ENCODE measurements around the gene LAMA5.

The LAMA5 gene

DNA sequence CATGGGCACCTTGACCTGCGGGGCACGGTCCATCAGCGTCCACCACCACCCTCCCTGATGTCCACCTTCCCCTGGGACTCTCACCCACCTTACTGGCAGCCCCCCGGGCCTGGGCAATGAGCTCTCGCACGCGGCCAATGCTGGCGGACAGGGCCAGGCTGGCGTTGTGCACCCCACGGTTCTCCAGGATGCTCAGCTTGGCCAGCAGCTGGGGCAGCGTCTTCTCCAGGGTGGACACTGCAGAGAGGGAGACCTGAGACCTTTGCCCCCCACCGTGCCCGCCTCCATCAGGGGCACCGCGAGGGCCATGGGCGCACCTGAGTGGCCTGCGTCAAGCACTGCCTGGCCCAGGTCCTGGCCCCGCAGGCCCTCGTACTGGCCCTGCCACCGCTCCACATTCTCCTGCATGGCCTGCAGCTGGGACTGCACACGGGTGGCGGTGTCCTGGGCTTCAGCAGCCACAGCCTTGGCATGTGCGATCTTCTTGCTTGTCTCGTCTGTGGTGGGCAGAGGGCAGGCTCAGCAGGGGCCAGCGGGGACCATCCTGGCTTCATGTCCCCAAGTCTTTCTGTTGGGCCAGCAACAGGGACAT, 52.3 kb downstream of the LAMA5 start:
- no peak overlapping the region for H3K4me3 Mint-ChIP-seq
- H3K9me3 Mint-ChIP-seq: peaks cover 4% of the 10 kb centered on the region
- no peak overlapping the region for H3K27ac Mint-ChIP-seq
- peaks cover 15% of the 10 kb centered on the region for H3K36me3 Mint-ChIP-seq (ENCODE audit: low read depth)
- no peaks in the 10 kb centered on the region for H3K4me1 Mint-ChIP-seq
- H3K27me3 Mint-ChIP-seq (ENCODE audit: low read depth, poor library complexity): no peaks in the 10 kb centered on the region
- no peak for DNase-seq
- TF ChIP-seq, protein P1, sequence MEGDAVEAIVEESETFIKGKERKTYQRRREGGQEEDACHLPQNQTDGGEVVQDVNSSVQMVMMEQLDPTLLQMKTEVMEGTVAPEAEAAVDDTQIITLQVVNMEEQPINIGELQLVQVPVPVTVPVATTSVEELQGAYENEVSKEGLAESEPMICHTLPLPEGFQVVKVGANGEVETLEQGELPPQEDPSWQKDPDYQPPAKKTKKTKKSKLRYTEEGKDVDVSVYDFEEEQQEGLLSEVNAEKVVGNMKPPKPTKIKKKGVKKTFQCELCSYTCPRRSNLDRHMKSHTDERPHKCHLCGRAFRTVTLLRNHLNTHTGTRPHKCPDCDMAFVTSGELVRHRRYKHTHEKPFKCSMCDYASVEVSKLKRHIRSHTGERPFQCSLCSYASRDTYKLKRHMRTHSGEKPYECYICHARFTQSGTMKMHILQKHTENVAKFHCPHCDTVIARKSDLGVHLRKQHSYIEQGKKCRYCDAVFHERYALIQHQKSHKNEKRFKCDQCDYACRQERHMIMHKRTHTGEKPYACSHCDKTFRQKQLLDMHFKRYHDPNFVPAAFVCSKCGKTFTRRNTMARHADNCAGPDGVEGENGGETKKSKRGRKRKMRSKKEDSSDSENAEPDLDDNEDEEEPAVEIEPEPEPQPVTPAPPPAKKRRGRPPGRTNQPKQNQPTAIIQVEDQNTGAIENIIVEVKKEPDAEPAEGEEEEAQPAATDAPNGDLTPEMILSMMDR (IDR thresholded peaks at IDR 0.05): no peak

DNA sequence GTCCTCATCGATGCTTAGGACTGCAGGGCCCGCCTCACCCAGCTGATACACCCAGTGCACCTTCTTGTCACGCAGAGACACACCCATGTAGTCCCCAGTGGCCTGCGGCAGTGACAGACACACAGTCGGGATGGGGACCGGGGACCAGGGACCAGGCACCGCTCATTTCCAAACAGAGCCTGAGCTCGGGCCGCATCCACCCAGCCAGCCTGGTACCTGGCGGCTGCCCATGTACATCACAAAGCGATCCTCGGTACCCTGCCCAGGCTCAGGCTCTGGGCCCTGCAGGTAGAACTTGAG, 52.8 kb downstream of the LAMA5 start:
- TF ChIP-seq, protein P1 (IDR thresholded peaks at IDR 0.05): no peak
- no peaks in the 10 kb centered on the region for H3K27me3 Mint-ChIP-seq (ENCODE audit: low read depth, poor library complexity)
- peaks cover 9% of the 10 kb centered on the region for H3K36me3 Mint-ChIP-seq (ENCODE audit: low read depth)
- no peak overlapping the region for H3K4me3 Mint-ChIP-seq
- no peak for DNase-seq
- H3K9me3 Mint-ChIP-seq: peaks cover 3% of the 10 kb centered on the region
- no peak overlapping the region for H3K27ac Mint-ChIP-seq
- no peaks in the 10 kb centered on the region for H3K4me1 Mint-ChIP-seq

DNA sequence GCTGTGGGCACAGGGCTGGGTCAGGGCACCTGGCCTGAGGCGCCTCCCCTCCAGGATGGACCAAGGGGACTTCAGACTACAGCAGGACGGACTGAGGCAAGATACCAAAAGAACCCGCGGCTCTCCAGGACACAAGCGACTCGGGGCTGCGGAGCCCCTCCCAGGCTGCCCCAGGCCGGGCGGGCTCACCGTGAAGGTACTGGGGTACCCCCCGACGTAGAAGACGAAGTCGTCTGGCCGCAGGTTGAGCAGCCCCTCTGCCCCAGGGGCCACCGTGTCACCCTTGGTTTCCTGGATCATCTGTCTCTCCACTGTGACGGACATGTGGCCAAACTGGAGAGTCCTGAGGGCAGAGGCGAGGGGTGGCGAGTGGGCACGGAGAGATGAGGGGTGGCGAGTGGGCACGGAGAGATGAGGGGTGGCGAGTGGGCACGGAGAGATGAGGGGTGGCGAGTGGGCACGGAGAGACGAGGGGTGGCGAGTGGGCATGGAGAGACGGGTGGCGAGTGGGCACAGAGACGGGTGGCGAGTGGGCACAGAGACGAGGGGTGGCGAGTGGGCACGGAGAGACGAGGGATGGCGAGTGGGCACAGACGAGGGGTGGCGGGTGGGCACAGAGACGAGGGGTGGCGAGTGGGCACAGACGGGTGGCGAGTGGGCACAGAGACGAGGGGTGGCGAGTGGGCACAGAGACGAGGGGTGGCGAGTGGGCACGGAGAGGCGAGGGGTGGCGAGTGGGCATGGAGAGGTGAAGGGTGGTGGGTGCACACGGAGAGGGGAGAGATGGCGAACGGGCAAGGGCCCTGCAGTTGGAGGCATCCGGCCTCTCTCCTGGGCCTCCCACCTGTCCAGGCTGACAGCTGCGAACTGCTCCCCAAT, 53.4 kb downstream of the LAMA5 start:
- no peak for DNase-seq
- H3K36me3 Mint-ChIP-seq (ENCODE audit: low read depth): peaks cover 6% of the 10 kb centered on the region
- H3K9me3 Mint-ChIP-seq: no peaks in the 10 kb centered on the region
- TF ChIP-seq, protein P1 (IDR thresholded peaks at IDR 0.05): no peak
- H3K4me3 Mint-ChIP-seq: no peak overlapping the region
- H3K27ac Mint-ChIP-seq: no peak overlapping the region
- no peaks in the 10 kb centered on the region for H3K4me1 Mint-ChIP-seq
- H3K27me3 Mint-ChIP-seq (ENCODE audit: low read depth, poor library complexity): no peaks in the 10 kb centered on the region

DNA sequence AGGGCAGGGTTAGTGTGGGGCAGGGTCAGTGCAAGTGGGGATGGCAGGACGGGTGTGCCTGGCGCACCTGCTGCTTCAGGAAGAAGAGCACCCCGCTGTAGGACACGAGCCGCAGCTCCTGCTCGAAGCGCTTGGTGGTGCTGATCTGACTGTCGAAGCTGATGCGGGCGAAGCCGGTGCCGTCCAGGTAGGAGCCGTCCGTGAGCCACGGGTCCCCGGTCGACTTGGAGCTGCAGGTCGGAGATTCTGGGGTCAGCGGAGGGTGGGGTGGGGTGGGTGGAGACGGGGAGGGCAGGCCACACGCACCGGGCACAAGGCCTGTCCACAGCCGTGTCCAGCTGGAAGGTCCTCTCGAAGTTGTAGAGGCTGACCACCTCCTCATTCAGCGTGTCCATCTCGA, 54.1 kb downstream of the LAMA5 start:
- H3K9me3 Mint-ChIP-seq: no peaks in the 10 kb centered on the region
- TF ChIP-seq, protein P1 (IDR thresholded peaks at IDR 0.05): no peak
- no peak overlapping the region for H3K27ac Mint-ChIP-seq
- H3K27me3 Mint-ChIP-seq (ENCODE audit: low read depth, poor library complexity): no peaks in the 10 kb centered on the region
- no peak overlapping the region for H3K4me3 Mint-ChIP-seq
- DNase-seq: no peak
- peaks cover 6% of the 10 kb centered on the region for H3K36me3 Mint-ChIP-seq (ENCODE audit: low read depth)
- no peaks in the 10 kb centered on the region for H3K4me1 Mint-ChIP-seq

- DNase-seq: no peak
- TF ChIP-seq, protein P1 (IDR thresholded peaks at IDR 0.05): no peak
- H3K9me3 Mint-ChIP-seq: no peaks in the 10 kb centered on the region
- H3K4me1 Mint-ChIP-seq: no peaks in the 10 kb centered on the region
- H3K4me3 Mint-ChIP-seq: no peak overlapping the region
- H3K27ac Mint-ChIP-seq: no peak overlapping the region
- no peaks in the 10 kb centered on the region for H3K27me3 Mint-ChIP-seq (ENCODE audit: low read depth, poor library complexity)
- H3K36me3 Mint-ChIP-seq (ENCODE audit: low read depth): peaks cover 6% of the 10 kb centered on the region
Measured at GRCh38 chr20:62312662-62312977, 54.5 kb downstream of the LAMA5 start.
